SK-N-SH treated with all-trans-retinoic acid at 6 μM for 48 hours (cell line): ENCODE data around the gene MBLAC2.

Experiments
- ARNTL ChIP-seq: fragments of 450-650 bp; formaldehyde crosslinking; IDR thresholded peaks from 2 replicates; pipeline ENCODE4 v1.5.0; 2020; ENCODE audit warnings: low read depth, mild to moderate bottlenecking, moderate library complexity, borderline replicate concordance
- BACH2 ChIP-seq: fragments of 250-450 bp; sonication (Bioruptor Pico); IDR thresholded peaks from 2 replicates; pipeline ENCODE4 v1.9.0; 2021; ENCODE audit warnings: mild to moderate bottlenecking, borderline replicate concordance
- PPARA ChIP-seq: fragments of 250-450 bp; sonication (Bioruptor Pico); IDR thresholded peaks from 2 replicates; pipeline ENCODE4 v1.5.0; 2020; ENCODE audit warnings: mild to moderate bottlenecking, borderline replicate concordance
- ZNF70 ChIP-seq: fragments of 450-650 bp; formaldehyde crosslinking; IDR thresholded peaks from 2 replicates; pipeline ENCODE4 v1.5.0; 2020; ENCODE audit warnings: mild to moderate bottlenecking, moderate library complexity

GRCh38 chr5:90494043-90494442 lies 19.5 kb upstream of the MBLAC2 start:
- no peak for TF ChIP-seq ARNTL
- no peak for TF ChIP-seq BACH2
- no peak for TF ChIP-seq PPARA
- no peak for TF ChIP-seq ZNF70
